GM18499 (cell line): Measurements from ENCODE around the gene KRT6C.

Experiments
- ATAC-seq: cut with Tn5 transposase; IDR thresholded peaks from one replicate; pipeline ENCODE4 v1.9.1; 2021; ENCODE audit warnings: moderate number of reproducible peaks; ENCODE audit not compliant: insufficient read depth, unreplicated experiment

KRT6C gene

GRCh38 chr12:52473768-52474167, at the start of gene KRT6C:
Gene KRT6C, minus strand, starts transcription at chr12:52473805. Its CDS starts 68 bp downstream, at chr12:52473737.
- ATAC-seq: no peak

GRCh38 chr12:52522346-52523011, 48.9 kb upstream of the KRT6C start:
- ATAC-seq: no peak

GRCh38 chr12:52521568-52522266, 48.1 kb upstream of the KRT6C start:
- no peak for ATAC-seq

- no peak for ATAC-seq
Measured at GRCh38 chr12:52521175-52521567, 47.6 kb upstream of the KRT6C start.

- ATAC-seq: no peak
Measured at GRCh38 chr12:52519826-52520662, 46.4 kb upstream of the KRT6C start, which contains the start of gene KRT5. Gene KRT5, minus strand, starts transcription at chr12:52520394. Its CDS starts 98 bp downstream, at chr12:52520296.

- no peak for ATAC-seq
Measured at GRCh38 chr12:52519387-52519703, 45.7 kb upstream of the KRT6C start.

- no peak for ATAC-seq
Measured at GRCh38 chr12:52518574-52519386, 45.2 kb upstream of the KRT6C start.

- no peak for ATAC-seq
Measured at GRCh38 chr12:52517888-52518287, 44.3 kb upstream of the KRT6C start.

GRCh38 chr12:52517005-52517835, 43.6 kb upstream of the KRT6C start:
- no peak for ATAC-seq

GRCh38 chr12:52515927-52516831, 42.6 kb upstream of the KRT6C start:
- ATAC-seq: no peak

GRCh38 chr12:52515319-52515646, 41.7 kb upstream of the KRT6C start:
- no peak for ATAC-seq

- no peak for ATAC-seq
Measured at GRCh38 chr12:52514471-52515318, 41.1 kb upstream of the KRT6C start.

- ATAC-seq: no peak
Measured at GRCh38 chr12:52513736-52514135, 40.1 kb upstream of the KRT6C start.

- no peak for ATAC-seq
Measured at GRCh38 chr12:52508211-52508610, 34.6 kb upstream of the KRT6C start.

GRCh38 chr12:52506858-52507715, 33.5 kb upstream of the KRT6C start:
- no peak for ATAC-seq

- no peak for ATAC-seq
Measured at GRCh38 chr12:52502877-52503276, 29.3 kb upstream of the KRT6C start.

- ATAC-seq: no peak
Measured at GRCh38 chr12:52501490-52501889, 27.9 kb upstream of the KRT6C start.
